Measurements from ENCODE around the gene SHPK. TPM values are rescaled to one million over a fixed set of nuclear protein-coding genes. Genes with fewer than 3 reads are reported as not detected.

The SHPK gene
- total RNA-seq, 3 donors from 2014 or later: 9.5 to 17.4 (median 16.4) TPM

DNA sequence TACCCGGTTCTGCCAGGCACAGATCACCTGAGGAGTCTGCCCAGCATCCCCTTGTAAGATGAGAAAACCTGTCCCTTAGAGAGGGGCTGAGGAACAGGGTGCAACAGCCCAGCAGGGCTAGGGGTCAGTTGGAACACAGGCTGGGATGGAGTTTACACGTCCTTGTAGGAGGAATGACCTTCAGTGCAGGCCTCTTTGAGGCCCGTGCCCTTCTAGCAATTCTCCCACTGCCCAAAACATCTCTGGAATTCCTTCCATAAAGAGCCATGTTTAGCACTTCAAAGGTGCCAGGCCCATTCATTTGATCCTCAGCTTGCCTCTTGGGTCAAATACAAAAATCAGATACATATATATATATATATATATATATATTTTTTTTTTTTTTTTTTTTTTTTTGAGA, 5.0 kb upstream of the SHPK start:
- intact Hi-C loops (cut with DNase I; ENCODE audit: low total_unique reads): no loop called here
- H3K36me3 ChIP-seq: no peaks in the 10 kb centered on the region
- H3K9me3 ChIP-seq: no peaks in the 10 kb centered on the region
- no peak overlapping the region for H3K27ac ChIP-seq
- H3K27me3 ChIP-seq: no peaks in the 10 kb centered on the region
- TF ChIP-seq, protein P1, sequence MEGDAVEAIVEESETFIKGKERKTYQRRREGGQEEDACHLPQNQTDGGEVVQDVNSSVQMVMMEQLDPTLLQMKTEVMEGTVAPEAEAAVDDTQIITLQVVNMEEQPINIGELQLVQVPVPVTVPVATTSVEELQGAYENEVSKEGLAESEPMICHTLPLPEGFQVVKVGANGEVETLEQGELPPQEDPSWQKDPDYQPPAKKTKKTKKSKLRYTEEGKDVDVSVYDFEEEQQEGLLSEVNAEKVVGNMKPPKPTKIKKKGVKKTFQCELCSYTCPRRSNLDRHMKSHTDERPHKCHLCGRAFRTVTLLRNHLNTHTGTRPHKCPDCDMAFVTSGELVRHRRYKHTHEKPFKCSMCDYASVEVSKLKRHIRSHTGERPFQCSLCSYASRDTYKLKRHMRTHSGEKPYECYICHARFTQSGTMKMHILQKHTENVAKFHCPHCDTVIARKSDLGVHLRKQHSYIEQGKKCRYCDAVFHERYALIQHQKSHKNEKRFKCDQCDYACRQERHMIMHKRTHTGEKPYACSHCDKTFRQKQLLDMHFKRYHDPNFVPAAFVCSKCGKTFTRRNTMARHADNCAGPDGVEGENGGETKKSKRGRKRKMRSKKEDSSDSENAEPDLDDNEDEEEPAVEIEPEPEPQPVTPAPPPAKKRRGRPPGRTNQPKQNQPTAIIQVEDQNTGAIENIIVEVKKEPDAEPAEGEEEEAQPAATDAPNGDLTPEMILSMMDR (IDR thresholded peaks at IDR 0.05): no peak
- TF ChIP-seq POLR2AphosphoS5 (IDR thresholded peaks at IDR 0.05) (no peak), POLR2A (IDR thresholded peaks at IDR 0.05) (no peak)
- no peak overlapping the region for H3K4me3 ChIP-seq
- DNase-seq (ENCODE audit: low spot score in 2 of 2): no peak
- H3K4me1 ChIP-seq: peaks cover 0 to 7% of the 10 kb centered on the region in 2 donors

DNA sequence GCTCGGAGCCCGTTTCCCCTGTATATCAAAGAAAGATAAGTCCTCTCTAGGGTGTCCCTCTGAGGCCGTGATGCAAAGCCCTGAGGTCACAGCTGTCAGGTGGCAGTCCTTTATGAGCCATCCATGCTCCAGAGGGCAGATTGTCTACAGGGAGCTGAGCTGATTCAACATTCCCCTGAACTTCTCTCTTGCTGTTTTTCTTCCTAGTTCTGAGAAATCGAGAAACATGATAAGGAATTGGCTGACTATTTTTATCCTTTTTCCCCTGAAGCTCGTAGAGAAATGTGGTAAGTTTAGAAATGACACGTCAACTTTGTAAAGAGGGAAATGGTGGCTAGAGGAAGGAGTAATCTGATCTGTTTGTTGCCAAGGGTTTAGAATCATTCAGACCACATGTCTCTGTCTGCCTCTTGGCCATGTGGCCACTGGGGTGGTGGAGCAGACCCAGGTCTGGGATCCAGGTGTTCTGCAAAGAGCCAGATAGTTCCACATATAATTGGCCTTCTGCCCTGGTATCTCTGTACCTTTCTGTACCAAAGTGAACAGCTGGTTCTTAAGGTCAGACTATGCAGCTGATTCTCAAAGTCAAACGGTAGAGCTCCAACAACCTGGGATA, 4.0 kb upstream of the SHPK start:
- Histone ChIP-seq H3K27me3 (no peaks in the 10 kb centered on the region), H3K36me3 (no peaks in the 10 kb centered on the region), H3K4me1 (peaks cover 0 to 7% of the 10 kb centered on the region in 2 donors), H3K27ac (no peak overlapping the region), H3K9me3 (no peaks in the 10 kb centered on the region), H3K4me3 (no peak overlapping the region)
- no peak for TF ChIP-seq POLR2A (IDR thresholded peaks at IDR 0.05)
- TF ChIP-seq POLR2AphosphoS5 (IDR thresholded peaks at IDR 0.05): no peak
- TF ChIP-seq, protein P1 (IDR thresholded peaks at IDR 0.05): no peak
- DNase-seq (ENCODE audit: low spot score in 2 of 2): no peak
- intact Hi-C loops (cut with DNase I; ENCODE audit: low total_unique reads): no loop called here

DNA sequence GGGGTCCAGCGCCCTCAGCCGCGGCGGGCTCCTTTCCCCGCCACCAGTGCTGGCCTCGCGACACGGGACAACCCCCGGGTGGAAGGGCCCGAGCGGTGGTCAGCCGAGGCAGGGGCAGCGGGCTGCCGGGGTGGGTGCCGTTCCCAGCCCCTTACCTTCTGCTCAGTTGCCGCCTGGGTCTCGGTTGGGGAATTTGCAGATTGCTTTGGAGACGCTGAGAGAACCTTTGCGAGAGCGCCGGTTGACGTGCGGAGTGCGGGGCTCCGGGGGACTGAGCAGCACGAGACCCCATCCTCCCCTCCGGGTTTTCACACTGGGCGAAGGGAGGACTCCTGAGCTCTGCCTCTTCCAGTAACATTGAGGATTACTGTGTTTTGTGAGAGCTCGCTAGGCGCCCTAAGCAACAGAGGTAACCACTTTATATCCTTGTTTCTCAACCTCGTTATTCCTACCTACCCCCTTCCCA, 891 bp upstream of the SHPK start:
- intact Hi-C loops (cut with DNase I; ENCODE audit: low total_unique reads): no loop called here
- DNase-seq (ENCODE audit: low spot score in 2 of 2): no peak
- TF ChIP-seq, protein P1 (IDR thresholded peaks at IDR 0.05): no peak
- TF ChIP-seq POLR2AphosphoS5 (IDR thresholded peaks at IDR 0.05) (no peak), POLR2A (IDR thresholded peaks at IDR 0.05) (no peak)
- H3K4me3 ChIP-seq: peak overlapping the region; percentile 93 to 98 (median 96)
- H3K36me3 ChIP-seq: no peaks in the 10 kb centered on the region
- H3K27me3 ChIP-seq: no peaks in the 10 kb centered on the region
- peak overlapping the region; percentile 99 for H3K27ac ChIP-seq
- H3K4me1 ChIP-seq: peaks cover 0 to 7% of the 10 kb centered on the region in 2 donors
- no peaks in the 10 kb centered on the region for H3K9me3 ChIP-seq

- intact Hi-C loops (cut with DNase I; ENCODE audit: low total_unique reads): no loop called here
- no peak for DNase-seq (ENCODE audit: low spot score in 2 of 2)
- H3K4me1 ChIP-seq: peaks cover 0 to 7% of the 10 kb centered on the region in 2 donors
- H3K4me3 ChIP-seq: peak overlapping the region; percentile 93 to 98 (median 96)
- H3K9me3 ChIP-seq: no peaks in the 10 kb centered on the region
- H3K27ac ChIP-seq: peak overlapping the region; percentile 99
- H3K27me3 ChIP-seq: no peaks in the 10 kb centered on the region
- H3K36me3 ChIP-seq: no peaks in the 10 kb centered on the region
- TF ChIP-seq, protein P1 (IDR thresholded peaks at IDR 0.05): no peak
- TF ChIP-seq POLR2AphosphoS5 (IDR thresholded peaks at IDR 0.05) (no peak), POLR2A (IDR thresholded peaks at IDR 0.05) (no peak)
Observed at GRCh38 chr17:3635474-3636153, 436 bp downstream of the SHPK start.

DNA sequence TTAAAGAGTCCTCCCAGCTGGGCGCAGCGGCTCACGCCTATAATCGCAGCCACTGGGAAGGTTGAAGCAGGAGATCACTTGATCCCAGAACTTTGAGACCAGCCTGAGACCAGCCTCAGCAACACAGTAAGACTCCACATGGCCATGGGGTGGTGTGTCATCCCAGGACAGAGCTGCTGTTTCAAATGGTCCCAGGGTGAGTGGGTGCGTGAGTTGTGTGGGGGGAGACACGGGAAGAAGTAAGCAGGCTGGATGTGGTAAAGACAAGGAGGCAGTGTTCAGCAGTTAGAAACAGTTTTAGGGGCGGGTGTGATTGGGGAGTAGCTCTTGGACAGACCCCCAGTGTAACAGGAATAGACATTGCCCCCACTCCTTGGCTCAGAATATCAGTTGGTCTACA, 3.8 kb downstream of the SHPK start:
- Histone ChIP-seq H3K27me3 (no peaks in the 10 kb centered on the region), H3K4me3 (no peak overlapping the region), H3K9me3 (no peaks in the 10 kb centered on the region), H3K27ac (no peak overlapping the region), H3K36me3 (no peaks in the 10 kb centered on the region), H3K4me1 (no peaks in the 10 kb centered on the region)
- no peak for TF ChIP-seq POLR2AphosphoS5 (IDR thresholded peaks at IDR 0.05)
- intact Hi-C loops (cut with DNase I; ENCODE audit: low total_unique reads): no loop called here
- DNase-seq (ENCODE audit: low spot score in 2 of 2): no peak
